Stimulated activated CD4-positive, alpha-beta T cell treated with anti-CD3 and anti-CD28 coated beads, Interleukin-12 subunit alpha, Interleukin-12 subunit beta, amount 100 ng/mL, for 48 hours (primary cell): ENCODE results near the gene ANKLE1.

ENCODE experiments used
- DNase-seq, 3 donors: peaks; one replicate each; pipeline ENCODE4 v3.0.0-alpha.2; 2020; ENCODE audit warnings: low read depth in 2 of 3, low spot score in 1 of 3

Gene ANKLE1

GRCh38 chr19:17325133-17325532, 43.4 kb downstream of the ANKLE1 start:
- DNase-seq, result no peak

GRCh38 chr19:17325881-17326594, 44.3 kb downstream of the ANKLE1 start:
- no peak for DNase-seq

DNA sequence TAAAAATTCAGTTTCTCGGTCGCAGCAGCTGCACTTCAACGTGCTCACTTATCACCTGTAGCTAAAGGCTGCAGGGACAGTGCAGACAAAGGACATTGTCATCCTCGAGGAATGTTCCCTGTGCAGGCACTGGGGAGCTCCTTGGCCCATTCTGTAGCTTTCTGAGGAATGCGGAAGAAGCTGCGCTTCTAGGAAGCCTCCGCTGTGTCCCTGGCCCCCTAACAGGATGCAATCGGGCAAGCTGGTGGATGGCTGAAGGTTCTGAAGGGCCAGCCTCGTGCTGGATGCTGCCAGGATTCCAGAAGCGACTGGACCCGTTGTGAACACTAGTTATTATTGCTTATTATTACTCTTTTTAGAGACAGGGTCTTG, 44.9 kb downstream of the ANKLE1 start:
- DNase-seq, result no peak

DNA sequence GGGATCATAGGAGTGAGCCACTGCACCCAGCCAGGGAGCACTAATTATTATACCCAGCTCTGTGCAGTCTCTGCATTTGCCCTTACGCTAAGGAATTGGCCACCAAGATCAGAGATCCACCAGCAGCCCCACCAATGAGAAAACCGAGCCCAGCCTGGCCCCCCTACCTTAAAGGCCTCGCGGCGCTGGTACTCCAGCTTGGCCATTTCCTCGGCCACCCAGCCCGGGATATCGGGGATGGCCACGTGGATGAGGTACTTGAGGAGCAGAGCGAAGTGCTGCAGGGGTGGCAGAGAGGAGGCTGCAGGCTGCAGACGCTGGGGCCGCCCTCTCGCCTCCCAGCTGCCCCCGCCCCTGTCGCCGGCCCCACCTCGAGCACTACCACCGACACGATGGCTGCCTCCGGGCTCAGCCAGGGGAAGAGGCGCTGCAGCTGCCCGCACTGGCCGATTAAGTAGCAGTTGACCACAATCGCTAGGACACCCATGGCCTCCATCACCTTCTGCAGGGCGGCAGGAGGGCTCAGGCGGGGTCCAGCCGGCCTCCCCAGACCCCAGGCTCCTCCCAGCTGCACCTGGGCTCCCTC, 45.5 kb downstream of the ANKLE1 start:
- DNase-seq, result no peak

DNA sequence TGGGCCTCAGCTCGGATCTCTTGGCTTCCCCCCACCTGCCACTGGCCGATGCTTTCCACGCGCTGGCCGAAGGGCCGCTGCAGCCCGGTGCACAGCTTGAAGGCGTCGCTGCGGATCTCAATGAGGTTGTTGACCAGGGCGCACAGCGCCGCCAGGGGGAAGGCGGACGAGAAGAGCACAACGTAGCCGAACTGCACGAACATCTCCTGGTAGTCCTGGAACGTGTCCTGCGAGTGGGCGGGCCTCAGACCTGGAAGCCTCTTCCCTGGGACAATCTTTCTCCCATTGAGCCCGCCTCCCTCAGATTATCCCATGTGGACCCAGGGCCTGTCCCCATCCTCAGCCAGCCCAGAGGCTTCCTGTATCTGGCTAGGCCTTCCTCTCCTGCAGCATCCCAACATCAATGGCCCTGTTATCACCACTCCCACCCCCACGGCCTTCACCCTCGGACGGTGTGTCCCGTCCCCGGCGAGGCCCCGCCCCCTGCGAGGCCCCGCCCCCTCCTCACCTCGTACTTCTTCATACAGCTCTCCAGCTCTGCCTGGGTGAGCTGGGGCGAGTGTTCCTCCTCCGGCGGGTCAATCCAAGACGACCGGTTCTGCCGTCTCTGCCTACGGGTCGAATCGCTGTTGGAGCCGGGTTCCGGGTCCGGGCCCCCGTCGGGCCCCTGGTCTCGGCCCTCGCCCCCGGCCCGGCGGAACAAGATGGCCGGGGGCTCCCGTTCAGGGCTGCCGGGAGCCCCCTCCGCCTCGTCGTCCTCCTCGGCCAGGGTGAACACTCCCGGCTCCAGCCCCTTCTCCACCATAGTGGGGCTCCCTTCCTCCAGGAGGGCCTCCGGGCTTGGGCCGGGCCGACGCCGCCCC, 46.2 kb downstream of the ANKLE1 start:
- peak in 1 of 3 donors; percentile 56 for DNase-seq

GRCh38 chr19:17328517-17329365, 47.0 kb downstream of the ANKLE1 start:
- no peak for DNase-seq

GRCh38 chr19:17329366-17330261, 47.9 kb downstream of the ANKLE1 start:
- DNase-seq, result no peak

- no peak for DNase-seq
Measured at GRCh38 chr19:17330262-17331044, 48.8 kb downstream of the ANKLE1 start.

DNA sequence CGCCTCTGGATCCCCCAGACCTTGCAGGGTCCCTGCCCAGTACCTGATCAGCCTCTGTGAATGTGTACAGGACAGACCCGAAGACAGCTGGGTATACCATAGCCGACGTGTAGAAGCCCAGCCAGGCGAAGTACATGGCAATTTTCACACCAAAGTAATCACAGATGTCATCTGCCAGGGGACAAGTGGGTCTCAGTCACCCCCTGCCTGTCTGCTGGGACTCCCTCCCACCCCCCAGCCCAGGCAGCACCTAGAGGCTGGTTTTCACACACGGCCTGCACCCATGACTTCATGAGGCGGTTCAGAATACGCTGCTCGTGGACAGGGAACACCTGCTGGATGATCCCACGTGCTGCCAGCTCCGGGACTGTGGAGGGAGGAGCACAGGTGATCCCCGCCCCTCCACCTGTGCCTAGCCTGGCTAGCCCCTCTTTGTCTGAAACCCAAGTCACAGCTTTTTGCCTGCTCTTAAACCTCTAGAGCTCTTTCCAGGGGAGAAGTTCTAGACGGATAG, 49.4 kb downstream of the ANKLE1 start:
- DNase-seq, result no peak

- no peak for DNase-seq
Measured at GRCh38 chr19:17332360-17332676, 50.6 kb downstream of the ANKLE1 start.

- DNase-seq, result peak in 2 of 3 donors; percentile 45 to 46
Measured at GRCh38 chr19:17332677-17333581, 51.2 kb downstream of the ANKLE1 start.

- DNase-seq, result peak; percentile 66 to 71 (median 67)
Measured at GRCh38 chr19:17333611-17334413, 52.1 kb downstream of the ANKLE1 start.

DNA sequence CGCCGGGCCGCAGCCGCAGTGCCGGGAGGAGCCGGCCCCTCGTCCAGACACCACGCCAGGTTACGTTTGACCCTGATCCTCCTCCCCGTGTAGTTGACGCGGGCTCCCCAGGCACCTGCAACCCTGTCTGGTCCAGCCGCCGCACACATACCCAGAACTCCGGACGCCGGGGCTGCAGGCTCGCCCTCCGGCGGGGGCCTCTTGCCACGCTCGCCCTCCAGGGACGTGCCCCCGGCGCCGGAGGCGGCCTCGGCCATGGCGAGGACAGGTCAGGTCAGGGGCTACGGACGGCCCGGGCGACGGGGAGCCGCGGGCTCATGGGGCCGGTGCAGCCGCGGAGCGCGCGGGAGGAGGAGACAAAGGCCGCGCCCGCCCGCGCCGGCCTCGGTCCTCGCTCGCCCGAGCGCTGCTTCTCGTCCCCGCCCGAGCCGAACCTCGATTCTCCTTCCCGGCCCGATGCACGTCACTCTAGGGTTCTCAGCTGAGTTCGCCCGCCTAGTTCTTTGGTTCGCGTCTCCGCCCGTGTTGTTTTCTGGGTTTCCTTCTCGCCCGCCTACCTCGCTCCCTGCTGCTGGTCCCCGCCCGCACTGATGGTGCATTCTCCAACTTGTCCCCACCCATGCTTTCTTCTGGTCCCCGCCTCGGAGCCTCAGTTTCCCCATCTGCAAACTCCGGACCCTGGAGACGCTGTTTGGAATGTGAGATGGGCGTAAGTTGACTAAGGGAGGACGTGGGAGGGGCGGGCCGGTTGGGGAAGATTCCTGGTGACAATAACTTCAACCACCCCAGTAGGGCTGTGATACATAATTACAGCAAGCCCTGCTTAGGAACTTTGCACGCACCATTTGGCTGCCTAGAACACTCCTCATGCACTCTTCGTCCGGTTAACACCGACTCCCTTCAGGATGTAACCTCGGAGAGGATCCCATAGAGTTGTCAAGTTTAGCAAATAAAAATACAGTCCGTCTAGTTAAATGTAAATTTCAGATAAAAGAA, 53.0 kb downstream of the ANKLE1 start, which contains the start of gene ANO8:
Gene ANO8 (minus strand): TSS at position 442 of the 996 bp plus-strand sequence. CDS start 185 bp downstream, at position 257.
- DNase-seq, result peak; percentile 93 to 99 (median 96)

- DNase-seq, result no peak
Measured at GRCh38 chr19:17335575-17335974, 53.9 kb downstream of the ANKLE1 start.
